Fibroblast of the aortic adventitia (primary cell): Measurements from ENCODE around the gene HBZ. TPM values are rescaled to one million over a fixed set of nuclear protein-coding genes. Genes with fewer than 3 reads are reported as not detected.
"Not testable (repeated sequence)": the region's sequence is repeated elsewhere in the genome, so short reads cannot be mapped to it uniquely, and the experiment has no call there.

Source experiments
- DNase-seq: peaks from one replicate; pipeline ENCODE4 v3.0.0-alpha.2; 2010; ENCODE audit warnings: low read depth
- H3K4me3 ChIP-seq: 2 replicates; pipeline ENCODE4 v1.5.1; 2011; ENCODE audit warnings: low read depth, mild to moderate bottlenecking, control low read depth, low read length, moderate library complexity
- total RNA-seq: library from RNA; depleted of rRNA; stranded (reverse); fragments of >200 nt; gene quantifications from 2 replicates; pipeline ENCODE4 v1.2.3, GENCODE V29; 2012; ENCODE audit warnings: low replicate concordance
- TF ChIP-seq, protein P1 (sequence below): IDR thresholded peaks from 2 replicates; pipeline ENCODE4 v1.5.1; 2011; ENCODE audit warnings: mild to moderate bottlenecking, low read length, control low read depth, inconsistent platforms; ENCODE audit not compliant: insufficient read depth

Gene HBZ
- total RNA-seq, 1 donor, result not detected

DNA sequence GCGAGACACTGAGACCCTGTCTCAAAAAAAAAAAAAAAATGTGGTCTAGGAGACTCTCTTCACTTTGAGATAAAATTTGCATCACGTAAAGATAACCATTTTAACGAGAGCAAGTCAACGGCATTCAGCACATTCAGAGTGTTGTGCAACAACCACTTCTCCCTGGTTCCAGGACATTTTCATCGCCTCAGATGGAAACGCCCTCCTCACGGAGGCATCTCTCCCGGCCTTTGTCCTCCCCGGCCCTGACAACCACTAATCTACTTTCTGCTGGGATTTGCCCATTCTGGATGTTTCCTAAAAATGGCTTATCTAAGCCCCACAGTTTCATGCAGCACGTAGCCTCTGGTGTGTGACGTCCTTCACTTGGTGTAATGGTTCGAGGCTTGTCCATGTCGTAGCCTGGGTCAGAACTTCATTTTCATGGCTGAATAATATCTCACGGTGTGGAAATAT lies 7.6 kb upstream of the HBZ start:
- TF ChIP-seq, protein P1, sequence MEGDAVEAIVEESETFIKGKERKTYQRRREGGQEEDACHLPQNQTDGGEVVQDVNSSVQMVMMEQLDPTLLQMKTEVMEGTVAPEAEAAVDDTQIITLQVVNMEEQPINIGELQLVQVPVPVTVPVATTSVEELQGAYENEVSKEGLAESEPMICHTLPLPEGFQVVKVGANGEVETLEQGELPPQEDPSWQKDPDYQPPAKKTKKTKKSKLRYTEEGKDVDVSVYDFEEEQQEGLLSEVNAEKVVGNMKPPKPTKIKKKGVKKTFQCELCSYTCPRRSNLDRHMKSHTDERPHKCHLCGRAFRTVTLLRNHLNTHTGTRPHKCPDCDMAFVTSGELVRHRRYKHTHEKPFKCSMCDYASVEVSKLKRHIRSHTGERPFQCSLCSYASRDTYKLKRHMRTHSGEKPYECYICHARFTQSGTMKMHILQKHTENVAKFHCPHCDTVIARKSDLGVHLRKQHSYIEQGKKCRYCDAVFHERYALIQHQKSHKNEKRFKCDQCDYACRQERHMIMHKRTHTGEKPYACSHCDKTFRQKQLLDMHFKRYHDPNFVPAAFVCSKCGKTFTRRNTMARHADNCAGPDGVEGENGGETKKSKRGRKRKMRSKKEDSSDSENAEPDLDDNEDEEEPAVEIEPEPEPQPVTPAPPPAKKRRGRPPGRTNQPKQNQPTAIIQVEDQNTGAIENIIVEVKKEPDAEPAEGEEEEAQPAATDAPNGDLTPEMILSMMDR, result no peak
- no peak overlapping the region for H3K4me3 ChIP-seq
- no peak for DNase-seq

DNA sequence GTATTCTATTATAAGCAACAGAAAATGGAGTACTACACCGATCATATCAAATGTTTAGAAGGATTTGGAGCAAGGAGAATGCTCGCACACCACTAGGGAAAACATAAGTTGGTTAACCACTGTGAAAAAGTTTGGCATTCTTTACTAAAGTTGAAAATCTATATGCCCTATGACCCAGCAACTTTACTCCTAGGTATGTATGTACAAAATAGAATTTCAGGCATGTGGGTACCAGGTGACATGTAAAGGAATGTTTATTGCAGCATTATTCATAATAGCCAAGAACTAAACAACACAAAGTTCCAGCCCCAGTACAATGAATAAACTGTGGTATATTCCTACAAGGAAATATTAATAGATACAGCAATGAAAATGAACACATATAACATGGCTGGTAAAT lies 5.8 kb upstream of the HBZ start:
- DNase-seq, result no peak
- no peak overlapping the region for H3K4me3 ChIP-seq
- TF ChIP-seq, protein P1, result no peak

DNA sequence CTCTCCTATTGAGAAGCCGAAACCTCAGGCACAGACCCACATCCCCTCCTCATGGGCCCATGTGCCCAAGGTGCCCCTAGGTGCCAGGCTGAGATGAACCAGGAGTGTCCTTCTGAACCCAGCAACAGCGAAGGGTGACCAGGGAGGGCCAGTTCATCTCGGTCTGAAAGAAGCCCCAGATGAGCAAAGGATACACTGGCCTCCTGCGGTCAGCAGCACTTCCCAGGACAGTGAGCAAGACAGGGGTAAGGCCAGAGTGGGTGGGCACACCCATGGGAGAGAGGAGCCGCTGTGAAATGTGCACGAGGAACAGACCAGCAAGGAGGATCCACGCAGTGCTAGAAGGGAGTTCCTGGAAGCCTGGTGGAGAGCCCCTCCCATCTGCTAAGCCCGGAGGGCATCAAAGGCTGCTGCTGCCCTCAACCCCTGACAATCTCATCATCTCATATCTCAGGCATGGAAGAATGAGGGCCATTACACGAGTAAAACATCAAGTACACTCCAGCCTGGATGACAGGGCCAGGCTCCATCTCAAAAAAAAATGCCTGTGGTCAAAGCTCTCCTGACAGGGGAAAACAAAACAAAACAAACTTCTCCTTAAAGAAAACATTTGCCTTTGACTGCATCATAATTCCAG lies 3.3 kb upstream of the HBZ start:
- H3K4me3 ChIP-seq, result no peak overlapping the region
- TF ChIP-seq, protein P1, result no peak
- DNase-seq, result peak; percentile 27

GRCh38 chr16:153129-153521 lies 681 bp downstream of the HBZ start:
- not testable (repeated sequence) for H3K4me3 ChIP-seq, DNase-seq

DNA sequence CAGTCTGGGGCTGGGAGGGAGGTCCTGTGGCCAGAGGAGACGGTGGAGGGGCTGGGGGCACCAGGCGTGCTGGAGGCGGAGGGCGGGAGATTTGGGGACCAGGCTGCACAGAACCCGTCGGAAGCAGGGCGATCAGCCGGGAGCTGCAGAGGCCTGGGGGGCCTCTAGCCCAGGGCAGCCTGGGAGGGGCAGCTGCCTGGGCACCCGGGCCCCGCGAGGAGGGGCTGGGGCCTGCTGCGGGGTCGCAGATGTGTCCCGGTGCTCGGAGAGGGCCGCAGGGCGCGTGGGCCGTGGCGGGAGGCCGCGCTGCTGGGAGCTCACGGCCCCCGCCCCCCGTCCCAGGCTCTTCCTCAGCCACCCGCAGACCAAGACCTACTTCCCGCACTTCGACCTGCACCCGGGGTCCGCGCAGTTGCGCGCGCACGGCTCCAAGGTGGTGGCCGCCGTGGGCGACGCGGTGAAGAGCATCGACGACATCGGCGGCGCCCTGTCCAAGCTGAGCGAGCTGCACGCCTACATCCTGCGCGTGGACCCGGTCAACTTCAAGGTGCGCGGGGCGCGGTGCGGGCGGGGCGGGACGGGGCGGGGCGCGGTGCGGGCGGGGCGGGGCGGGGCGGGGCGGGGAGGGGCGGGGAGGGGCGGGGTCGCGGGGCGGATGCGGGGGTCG lies 1.2 kb downstream of the HBZ start:
- H3K4me3 ChIP-seq, DNase-seq: not testable (repeated sequence)

DNA sequence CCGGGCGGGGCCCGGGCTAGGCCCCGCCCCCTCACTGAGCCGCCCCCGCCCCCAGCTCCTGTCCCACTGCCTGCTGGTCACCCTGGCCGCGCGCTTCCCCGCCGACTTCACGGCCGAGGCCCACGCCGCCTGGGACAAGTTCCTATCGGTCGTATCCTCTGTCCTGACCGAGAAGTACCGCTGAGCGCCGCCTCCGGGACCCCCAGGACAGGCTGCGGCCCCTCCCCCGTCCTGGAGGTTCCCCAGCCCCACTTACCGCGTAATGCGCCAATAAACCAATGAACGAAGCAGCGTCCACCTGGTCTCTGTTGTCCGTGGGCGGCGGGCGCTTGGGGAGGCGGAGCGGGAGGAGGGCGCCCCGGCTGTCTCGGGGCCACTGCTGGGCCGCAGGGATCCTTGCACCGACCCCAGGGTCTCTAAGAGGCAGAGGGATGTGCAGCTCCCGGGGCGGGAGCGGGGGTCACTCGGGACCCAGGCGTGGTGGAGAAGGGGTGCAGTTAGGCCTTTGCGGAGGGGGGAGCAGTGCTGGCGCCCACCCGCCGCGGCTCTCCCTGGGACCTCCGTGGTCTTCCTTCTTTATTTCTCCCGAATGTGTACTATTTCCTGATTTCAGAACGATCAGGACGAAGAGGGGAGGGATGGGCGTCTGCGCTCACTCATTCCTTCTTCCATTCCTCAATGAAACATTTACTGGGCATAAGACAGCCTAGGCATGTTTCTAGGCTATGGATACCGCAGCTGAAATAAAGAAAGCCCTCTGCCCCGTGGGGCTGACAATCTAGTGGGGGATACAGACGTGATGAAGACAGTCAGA lies 2.0 kb downstream of the HBZ start:
- TF ChIP-seq, protein P1, result no peak
- peak overlapping the region; percentile 54 for H3K4me3 ChIP-seq

GRCh38 chr16:155031-155398 lies 2.6 kb downstream of the HBZ start:
- no peak overlapping the region for H3K4me3 ChIP-seq
- no peak for DNase-seq
- TF ChIP-seq, protein P1, result no peak

More for the DNA sequence above, 2.0 kb downstream of the HBZ start:
- DNase-seq, result no peak
